HG03175 (cell line): ENCODE results near the gene DR1.
"Not testable (repeated sequence)": the region's sequence is repeated elsewhere in the genome, so short reads cannot be mapped to it uniquely, and the experiment has no call there.

Experiments used
- ATAC-seq: cut with Tn5 transposase; IDR thresholded peaks from one replicate; pipeline ENCODE4 v1.9.1; 2021; ENCODE audit warnings: mild to moderate bottlenecking, moderate library complexity; ENCODE audit not compliant: unreplicated experiment

Gene DR1

GRCh38 chr1:93374334-93375106, 28.8 kb downstream of the DR1 start:
- ATAC-seq = no peak

- no peak for ATAC-seq
These were observed 38.9 kb downstream of the DR1 start for GRCh38 chr1:93384656-93385055.

- ATAC-seq = not testable (repeated sequence)
These were observed 40.6 kb downstream of the DR1 start for GRCh38 chr1:93386268-93386667.

GRCh38 chr1:93394514-93394913, 48.8 kb downstream of the DR1 start:
- no peak for ATAC-seq

- no peak for ATAC-seq
These were observed 49.5 kb downstream of the DR1 start for GRCh38 chr1:93395195-93395594.

- ATAC-seq = no peak
These were observed 54.1 kb downstream of the DR1 start for GRCh38 chr1:93399781-93400180.

GRCh38 chr1:93408203-93408602, 62.5 kb downstream of the DR1 start:
- ATAC-seq = no peak

GRCh38 chr1:93411000-93411399, 65.3 kb downstream of the DR1 start:
- ATAC-seq = no peak

GRCh38 chr1:93414749-93415148, 69.0 kb downstream of the DR1 start:
- no peak for ATAC-seq

GRCh38 chr1:93415296-93415695, 69.6 kb downstream of the DR1 start:
- ATAC-seq = no peak

GRCh38 chr1:93416183-93416582, 70.5 kb downstream of the DR1 start:
- no peak for ATAC-seq
